Measurements from ENCODE around the gene PIP4K2C. TPM values are rescaled to one million over a fixed set of nuclear protein-coding genes. Genes with fewer than 3 reads are reported as not detected.

PIP4K2C gene
- 10 to 100 TPM; 32.4 to 36.0 TPM for total RNA-seq
- polyA plus RNA-seq, result 10 to 100 TPM; 30.4 to 45.0 TPM

- Histone ChIP-seq H3K9me3 (ENCODE audit: control insufficient read depth in 1 of 2, low read length in 2 of 2) (no peaks in the 10 kb centered on the region), H3K27ac (ENCODE audit: low read depth, low read length) (peak within 1 kb of the TSS; percentile 63), H3K27me3 (ENCODE audit: insufficient read depth, low read length) (no peaks in the 10 kb centered on the region), H3K4me3 (ENCODE audit: low read length in 2 of 2) (peak within 1 kb of the TSS; percentile 54 to 87), H3K4me1 (ENCODE audit: insufficient read depth, low read length) (peaks cover 27% of the 10 kb centered on the region), H3K36me3 (ENCODE audit: insufficient read depth, low read length) (peaks cover 10% of the 10 kb centered on the region)
- H3K27me3 Mint-ChIP-seq, result no peaks in the 10 kb centered on the region
- peaks cover 23 to 39% (median 30%) of the 10 kb centered on the region in 4 donors for H3K4me1 Mint-ChIP-seq
- peaks cover 16 to 24% of the 10 kb centered on the region in 2 donors for H3K36me3 Mint-ChIP-seq
- intact Hi-C loops (cut with micrococcal nuclease), result loop anchor here (1.0 to 2.0 kb wide), 6 partner anchors 8 to 129 kb away; partner anchors contain the start of genes ARHGEF25, DCTN2 and DDIT3
- ChIA-PET CTCF (ENCODE audit: partially characterized antibody) (interaction anchor here (1.0 to 4.2 kb wide), 8 partner anchors 8 to 42 kb away, joined by 3 to 60 read pairs (median 5); partner anchors contain the start of gene B4GALNT1), POLR2A (ENCODE audit: partially characterized antibody) (interaction anchor here (0.8 to 1.9 kb wide), 13 partner anchors 9 to 161 kb away, joined by 3 to 7 read pairs (median 4); partner anchors contain the start of genes CDK4, DTX3, GLI1 and TSPAN31)
- H3K9me3 Mint-ChIP-seq, result no peaks in the 10 kb centered on the region
- DNase-seq, result peak; percentile 73 to 83 (median 75)
- peak within 1 kb of the TSS; percentile 73 to 96 (median 91) for H3K27ac Mint-ChIP-seq
- H3K4me3 Mint-ChIP-seq, result peak within 1 kb of the TSS; percentile 86 to 92 (median 90)
Observed at GRCh38 chr12:57590864-57591781, at the start of gene PIP4K2C. TSS of gene PIP4K2C (plus strand) at chr12:57591192. CDS start at chr12:57591290, 98 bp downstream.

DNA sequence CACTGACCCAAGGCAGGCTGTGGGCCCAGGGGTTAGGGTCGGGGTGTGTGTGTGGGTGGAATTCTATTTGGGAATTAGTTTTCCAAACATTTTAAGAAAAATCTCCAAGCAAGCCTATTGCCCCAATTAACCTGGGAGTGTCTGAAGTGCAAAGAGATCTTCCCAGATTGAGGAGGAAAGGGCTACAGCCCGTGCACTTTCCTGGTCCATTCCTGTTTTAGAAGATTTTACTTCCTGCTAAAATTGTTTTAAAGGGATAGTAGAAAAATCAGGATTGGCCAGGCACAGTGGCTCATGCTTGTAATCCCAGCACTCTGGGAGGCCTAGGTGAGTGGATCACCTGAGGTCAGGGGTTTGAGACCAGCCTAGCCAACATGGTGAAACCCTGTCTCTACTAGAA lies 49.3 kb upstream of the PIP4K2C start:
- POLR2A ChIA-PET (ENCODE audit: partially characterized antibody), result no interaction called here
- Mint-ChIP-seq H3K4me1 (peaks cover 19 to 27% (median 24%) of the 10 kb centered on the region in 4 donors), H3K4me3 (no peak overlapping the region), H3K36me3 (peaks cover 7 to 35% of the 10 kb centered on the region in 2 donors), H3K27me3 (no peaks in the 10 kb centered on the region), H3K9me3 (peaks cover 0 to 3% (median 0%) of the 10 kb centered on the region in 8 donors), H3K27ac (no peak overlapping the region)
- Histone ChIP-seq H3K27ac (ENCODE audit: low read depth, low read length) (no peak overlapping the region), H3K9me3 (ENCODE audit: control insufficient read depth in 1 of 2, low read length in 2 of 2) (no peaks in the 10 kb centered on the region), H3K4me1 (ENCODE audit: insufficient read depth, low read length) (peaks cover 16% of the 10 kb centered on the region), H3K27me3 (ENCODE audit: insufficient read depth, low read length) (no peaks in the 10 kb centered on the region), H3K4me3 (ENCODE audit: low read length in 2 of 2) (no peak overlapping the region), H3K36me3 (ENCODE audit: insufficient read depth, low read length) (peaks cover 5% of the 10 kb centered on the region)
- DNase-seq, result no peak
- intact Hi-C loops (cut with micrococcal nuclease), result no loop called here
- CTCF ChIA-PET (ENCODE audit: partially characterized antibody), result no interaction called here

- DNase-seq, result no peak
- Histone ChIP-seq H3K9me3 (ENCODE audit: control insufficient read depth in 1 of 2, low read length in 2 of 2) (no peaks in the 10 kb centered on the region), H3K4me1 (ENCODE audit: insufficient read depth, low read length) (peaks cover 23% of the 10 kb centered on the region), H3K27ac (ENCODE audit: low read depth, low read length) (no peak overlapping the region), H3K36me3 (ENCODE audit: insufficient read depth, low read length) (no peaks in the 10 kb centered on the region), H3K27me3 (ENCODE audit: insufficient read depth, low read length) (no peaks in the 10 kb centered on the region), H3K4me3 (ENCODE audit: low read length in 2 of 2) (no peak overlapping the region)
- intact Hi-C loops (cut with micrococcal nuclease), result no loop called here
- peaks cover 0 to 3% (median 0%) of the 10 kb centered on the region in 8 donors for H3K9me3 Mint-ChIP-seq
- ChIA-PET CTCF (ENCODE audit: partially characterized antibody) (interaction anchor here (1.3 to 3.4 kb wide), 2 partner anchors 85 to 91 kb away, joined by 3 to 15 read pairs; partner anchors contain the start of gene GLI1), POLR2A (ENCODE audit: partially characterized antibody) (interaction anchor here (0.6 to 1.5 kb wide), 3 partner anchors 9 to 1723 kb away, joined by 3 to 6 read pairs (median 4); no protein-coding TSS in a partner anchor)
- H3K4me3 Mint-ChIP-seq, result no peak overlapping the region
- H3K4me1 Mint-ChIP-seq, result peaks cover 25 to 35% (median 33%) of the 10 kb centered on the region in 4 donors
- H3K36me3 Mint-ChIP-seq, result peaks cover 3 to 23% of the 10 kb centered on the region in 2 donors
- H3K27me3 Mint-ChIP-seq, result no peaks in the 10 kb centered on the region
- peak overlapping the region in 4 of 7 donors; percentile 30 to 43 (median 33) for H3K27ac Mint-ChIP-seq
Observed at GRCh38 chr12:57543581-57543980, 47.4 kb upstream of the PIP4K2C start.

DNA sequence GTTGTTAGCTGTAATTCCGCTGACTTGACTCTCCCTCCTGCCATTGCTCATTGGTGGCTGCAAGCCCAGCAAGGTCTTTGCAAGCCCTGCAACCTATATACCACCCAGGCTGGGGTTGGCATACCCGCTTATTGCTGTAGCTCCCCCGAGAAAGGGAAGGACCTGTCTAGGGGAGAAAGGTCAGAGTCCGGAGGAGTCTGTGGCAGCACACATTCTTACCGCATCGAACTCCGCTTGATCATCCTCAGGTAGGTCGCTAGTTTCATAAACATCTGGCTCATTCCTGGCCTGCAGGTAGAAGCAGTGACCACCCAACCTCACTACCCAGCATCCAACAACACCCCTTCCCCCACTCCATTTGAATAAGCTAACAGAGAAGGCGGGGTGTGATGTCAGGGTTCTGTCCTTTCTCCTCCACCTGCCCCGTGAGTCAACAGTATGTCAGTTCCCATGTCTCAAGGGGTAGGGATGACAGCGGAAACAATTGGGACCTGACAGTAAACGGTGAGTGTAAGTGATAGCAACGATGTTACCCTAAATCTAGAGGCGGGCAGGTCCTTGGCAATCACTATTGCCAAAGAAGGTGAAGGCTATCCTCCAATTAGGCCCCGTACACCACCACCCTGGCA lies 45.1 kb upstream of the PIP4K2C start:
- no peaks in the 10 kb centered on the region for H3K9me3 ChIP-seq (ENCODE audit: control insufficient read depth in 1 of 2, low read length in 2 of 2)
- H3K4me1 ChIP-seq (ENCODE audit: insufficient read depth, low read length), result peaks cover 37% of the 10 kb centered on the region
- peaks cover 0 to 3% (median 0%) of the 10 kb centered on the region in 8 donors for H3K9me3 Mint-ChIP-seq
- H3K4me3 ChIP-seq (ENCODE audit: low read length in 2 of 2), result peak overlapping the region; percentile 54 to 71
- ChIA-PET CTCF (ENCODE audit: partially characterized antibody) (interaction anchor here (0.8 to 3.4 kb wide), 4 partner anchors 8 to 87 kb away, joined by 3 to 15 read pairs (median 3); partner anchors contain the start of gene GLI1), POLR2A (ENCODE audit: partially characterized antibody) (interaction anchor here (1.1 to 2.8 kb wide), 7 partner anchors 9 to 87 kb away, joined by 3 to 20 read pairs (median 7); partner anchors contain the start of genes ARHGAP9, DDIT3 and GLI1)
- no peaks in the 10 kb centered on the region for H3K27me3 ChIP-seq (ENCODE audit: insufficient read depth, low read length)
- H3K4me3 Mint-ChIP-seq, result peak overlapping the region; percentile 93 to 100 (median 98)
- intact Hi-C loops (cut with micrococcal nuclease), result loop anchor here (2.0 kb wide), 3 partner anchors 45 to 69 kb away; partner anchors contain the start of gene PIP4K2C
- DNase-seq, result no peak
- peaks cover 2 to 4% of the 10 kb centered on the region in 2 donors for H3K27me3 Mint-ChIP-seq
- H3K36me3 ChIP-seq (ENCODE audit: insufficient read depth, low read length), result no peaks in the 10 kb centered on the region
- H3K27ac ChIP-seq (ENCODE audit: low read depth, low read length), result peak overlapping the region; percentile 84
- peak overlapping the region; percentile 84 to 99 (median 97) for H3K27ac Mint-ChIP-seq
- peaks cover 33 to 50% (median 43%) of the 10 kb centered on the region in 4 donors for H3K4me1 Mint-ChIP-seq
- H3K36me3 Mint-ChIP-seq, result peaks cover 3 to 7% of the 10 kb centered on the region in 2 donors

GRCh38 chr12:57546438-57547287 lies 44.3 kb upstream of the PIP4K2C start, which contains the start of gene DCTN2:
TSS of gene DCTN2 (minus strand) at chr12:57547192. CDS start at chr12:57547063, 129 bp downstream.
- ChIA-PET CTCF (ENCODE audit: partially characterized antibody) (interaction anchor here (0.6 to 3.4 kb wide), 8 partner anchors 9 to 957 kb away, joined by 3 to 15 read pairs (median 3); partner anchors contain the start of gene GLI1), POLR2A (ENCODE audit: partially characterized antibody) (interaction anchor here (0.6 to 2.8 kb wide), 13 partner anchors 8 to 810 kb away, joined by 3 to 20 read pairs (median 4); partner anchors contain the start of genes ARHGAP9, DDIT3 and GLI1)
- Mint-ChIP-seq H3K4me1 (peaks cover 32 to 53% (median 42%) of the 10 kb centered on the region in 4 donors), H3K36me3 (peaks cover 0 to 3% of the 10 kb centered on the region in 2 donors), H3K9me3 (peaks cover 0 to 3% (median 0%) of the 10 kb centered on the region in 8 donors), H3K27ac (peak within 1 kb of the TSS; percentile 84 to 99 (median 97)), H3K27me3 (peaks cover 2 to 4% of the 10 kb centered on the region in 2 donors), H3K4me3 (peak within 1 kb of the TSS; percentile 93 to 100 (median 98))
- peak within 1 kb of the TSS; percentile 54 to 71 for H3K4me3 ChIP-seq (ENCODE audit: low read length in 2 of 2)
- H3K9me3 ChIP-seq (ENCODE audit: control insufficient read depth in 1 of 2, low read length in 2 of 2), result no peaks in the 10 kb centered on the region
- peak within 1 kb of the TSS; percentile 84 for H3K27ac ChIP-seq (ENCODE audit: low read depth, low read length)
- intact Hi-C loops (cut with micrococcal nuclease), result loop anchor here (1.0 to 2.0 kb wide), 4 partner anchors 26 to 70 kb away; partner anchors contain the start of genes DDIT3 and PIP4K2C
- no peaks in the 10 kb centered on the region for H3K27me3 ChIP-seq (ENCODE audit: insufficient read depth, low read length)
- peaks cover 37% of the 10 kb centered on the region for H3K4me1 ChIP-seq (ENCODE audit: insufficient read depth, low read length)
- peak; percentile 91 to 97 (median 93) for DNase-seq
- H3K36me3 ChIP-seq (ENCODE audit: insufficient read depth, low read length), result no peaks in the 10 kb centered on the region

Measured in CD4-positive, alpha-beta memory T cell (primary cell).